Measurements from ENCODE around the gene ABO.

GRCh38 chr9:133249337-133249736, 25.7 kb downstream of the ABO start:
- TF ChIP-seq EP300 (IDR thresholded peaks at IDR 0.05) (no peak), CTCF (IDR thresholded peaks at IDR 0.05) (no peak), POLR2A (IDR thresholded peaks at IDR 0.05) (no peak)
